Mesendoderm (in vitro differentiated cells): ENCODE results near the gene PRPF8.

Experiments used
- DNase-seq: peaks from one replicate; pipeline ENCODE4 v3.0.0; 2013
- H2AK5ac ChIP-seq: 2 replicates; pipeline ENCODE4 v1.6.1; 2013; ENCODE audit warnings: low read length, inconsistent platforms
- H2BK120ac ChIP-seq: 2 replicates; pipeline ENCODE4 v1.6.1; 2013; ENCODE audit warnings: low read depth, mild to moderate bottlenecking, low read length, moderate library complexity, mixed read lengths
- H2BK15ac ChIP-seq: replicated peaks from 2 replicates; pipeline ENCODE4 v1.6.1; 2013; ENCODE audit warnings: low read depth, mild to moderate bottlenecking, moderate library complexity
- H2BK5ac ChIP-seq: 2 replicates; pipeline ENCODE4 v1.6.1; 2013; ENCODE audit warnings: low read length, inconsistent platforms
- H3K18ac ChIP-seq: 2 replicates; pipeline ENCODE4 v1.6.1; 2013; ENCODE audit warnings: mild to moderate bottlenecking, low read length, mixed read lengths
- H3K23ac ChIP-seq: one replicate; pipeline ENCODE4 v1.6.1; 2013; ENCODE audit warnings: low read length
- H3K27ac ChIP-seq: 2 replicates; pipeline ENCODE4 v1.5.1; 2013; ENCODE audit warnings: low read depth, mild to moderate bottlenecking, inconsistent platforms, low read length, moderate library complexity
- H3K27me3 ChIP-seq: 2 replicates; pipeline ENCODE4 v1.6.1; 2013; ENCODE audit warnings: low read length, control low read depth, mild to moderate bottlenecking, inconsistent platforms; ENCODE audit not compliant: insufficient read depth, poor library complexity
- H3K36me3 ChIP-seq: 2 replicates; pipeline ENCODE4 v1.6.1; 2013; ENCODE audit warnings: low read length, inconsistent platforms; ENCODE audit not compliant: control insufficient read depth, insufficient read depth
- H3K4ac ChIP-seq: one replicate; pipeline ENCODE4 v1.6.1; 2013; ENCODE audit warnings: low read depth, mild to moderate bottlenecking, low read length, moderate library complexity
- H3K4me1 ChIP-seq: 2 replicates; pipeline ENCODE4 v1.6.1; 2013; ENCODE audit warnings: low read depth, low read length, inconsistent platforms; ENCODE audit not compliant: control insufficient read depth
- H3K4me2 ChIP-seq: 2 replicates; pipeline ENCODE4 v1.6.1; 2013; ENCODE audit warnings: low read length
- H3K4me3 ChIP-seq: 2 replicates; pipeline ENCODE4 v1.5.1; 2013; ENCODE audit warnings: mild to moderate bottlenecking, low read length
- H3K56ac ChIP-seq: one replicate; pipeline ENCODE4 v1.6.1; 2013; ENCODE audit warnings: low read length
- H3K79me1 ChIP-seq: 2 replicates; pipeline ENCODE4 v1.6.1; 2013; ENCODE audit warnings: low read length, inconsistent platforms
- H3K79me2 ChIP-seq: 2 replicates; pipeline ENCODE4 v1.6.1; 2013; ENCODE audit warnings: mild to moderate bottlenecking, low read length; ENCODE audit not compliant: control insufficient read depth, insufficient read depth
- H3K9ac ChIP-seq: 2 replicates; pipeline ENCODE4 v1.6.1; 2013; ENCODE audit warnings: low read length, inconsistent platforms
- H4K5ac ChIP-seq: one replicate; pipeline ENCODE4 v1.6.1; 2013; ENCODE audit warnings: low read length
- H4K8ac ChIP-seq: one replicate; pipeline ENCODE4 v1.6.1; 2013; ENCODE audit warnings: low read depth, mild to moderate bottlenecking, control low read depth, low read length, moderate library complexity
- WGBS: extraction: QIAGEN DNeasy Blood & Tissue Kit; methylation state at CpG from one replicate; pipeline ENCODE4 v1.1.7; 2013; ENCODE audit warnings: low lambda C conversion rate, missing lambda C conversion rate; ENCODE audit not compliant: insufficient coverage; ENCODE audit errors: extremely low coverage; 5-methylcytosine and 5-hydroxymethylcytosine counted together

The PRPF8 gene

DNA sequence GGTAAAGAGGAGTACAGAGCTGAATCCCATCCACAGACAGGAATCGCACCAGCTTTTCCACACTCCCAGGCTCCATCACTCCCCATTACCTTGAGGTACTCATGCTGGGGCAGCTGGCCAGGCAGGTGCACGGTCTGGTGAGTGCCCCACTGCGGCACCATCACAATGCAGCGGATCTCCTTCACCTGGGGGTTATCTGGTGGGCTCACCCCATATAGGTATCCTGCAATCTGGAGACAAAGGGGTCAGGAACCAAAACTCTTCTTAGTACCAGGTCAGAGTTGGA lies 33.2 kb downstream of the PRPF8 start:
- H3K4me2 ChIP-seq, result no peak overlapping the region
- no peak overlapping the region for H3K9ac ChIP-seq
- no peaks in the 10 kb centered on the region for H3K79me1 ChIP-seq
- DNase-seq, result no peak
- H3K23ac ChIP-seq, result no peak overlapping the region
- H4K8ac ChIP-seq, result no peak overlapping the region
- no peak overlapping the region for H3K27ac ChIP-seq
- no peak overlapping the region for H2AK5ac ChIP-seq
- no peak overlapping the region for H4K5ac ChIP-seq
- H2BK5ac ChIP-seq, result no peak overlapping the region
- no peak overlapping the region for H2BK15ac ChIP-seq
- WGBS, result no CpG with 5 or more reads among the region's 4 CpGs
- H3K27me3 ChIP-seq, result no peaks in the 10 kb centered on the region
- H3K56ac ChIP-seq, result no peak overlapping the region
- H3K18ac ChIP-seq, result no peak overlapping the region
- no peak overlapping the region for H3K4me3 ChIP-seq
- H3K4ac ChIP-seq, result no peak overlapping the region
- no peaks in the 10 kb centered on the region for H3K4me1 ChIP-seq
- H2BK120ac ChIP-seq, result no peak overlapping the region
- H3K36me3 ChIP-seq, result peaks cover 34% of the 10 kb centered on the region
- H3K79me2 ChIP-seq, result no peaks in the 10 kb centered on the region

DNA sequence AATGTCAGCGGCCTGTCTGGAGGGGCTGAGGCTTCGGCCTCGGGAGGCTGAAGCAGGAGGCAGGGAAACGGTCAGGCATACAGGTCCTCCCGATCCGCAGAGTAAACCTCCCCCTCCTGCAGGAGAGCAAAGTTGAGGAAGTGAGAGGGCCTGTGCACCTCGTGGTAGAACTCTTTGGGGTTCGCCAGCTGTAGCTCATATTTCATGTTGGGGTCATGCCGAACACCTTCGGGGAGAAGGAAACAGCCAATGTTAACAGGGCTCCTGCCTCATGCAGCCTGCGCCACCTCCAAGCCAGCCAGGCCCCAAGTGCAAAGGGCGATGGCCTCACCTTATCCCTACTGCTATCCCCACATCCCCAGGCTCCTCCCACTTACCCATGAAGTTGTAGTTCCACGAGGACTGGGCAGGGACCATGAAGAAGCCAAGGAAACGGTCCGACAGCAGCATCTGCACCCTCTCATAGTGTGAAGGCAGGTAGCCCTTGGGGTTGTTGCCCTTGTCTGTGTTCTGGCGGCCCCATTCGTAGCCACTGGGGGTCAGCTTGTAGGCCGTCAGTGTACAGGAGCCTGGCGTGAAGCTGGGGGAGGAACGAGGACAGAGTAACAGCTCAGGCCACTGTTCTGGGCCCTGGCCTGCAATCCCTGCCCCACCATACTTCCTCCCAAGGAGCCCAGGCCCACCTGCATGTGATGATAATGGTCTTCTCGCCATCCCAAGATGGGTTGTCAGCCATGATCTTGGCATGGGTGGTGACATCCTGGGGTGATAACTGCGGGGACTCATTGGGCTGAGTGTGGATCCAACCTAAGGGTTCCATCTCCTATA lies 33.7 kb downstream of the PRPF8 start:
- H2BK15ac ChIP-seq, result no peak overlapping the region
- no peaks in the 10 kb centered on the region for H3K79me1 ChIP-seq
- no peak overlapping the region for H3K4me3 ChIP-seq
- H2BK120ac ChIP-seq, result no peak overlapping the region
- H2AK5ac ChIP-seq, result no peak overlapping the region
- H3K18ac ChIP-seq, result no peak overlapping the region
- H3K4me2 ChIP-seq, result no peak overlapping the region
- H3K36me3 ChIP-seq, result peaks cover 30% of the 10 kb centered on the region
- no CpG with 5 or more reads among the region's 22 CpGs for WGBS
- no peak overlapping the region for H3K9ac ChIP-seq
- H3K27me3 ChIP-seq, result no peaks in the 10 kb centered on the region
- H4K8ac ChIP-seq, result no peak overlapping the region
- H4K5ac ChIP-seq, result no peak overlapping the region
- no peak overlapping the region for H3K23ac ChIP-seq
- H3K4ac ChIP-seq, result no peak overlapping the region
- DNase-seq, result no peak
- peaks cover under 1% of the 10 kb centered on the region for H3K4me1 ChIP-seq
- H3K79me2 ChIP-seq, result no peaks in the 10 kb centered on the region
- H3K56ac ChIP-seq, result no peak overlapping the region
- no peak overlapping the region for H2BK5ac ChIP-seq
- no peak overlapping the region for H3K27ac ChIP-seq

DNA sequence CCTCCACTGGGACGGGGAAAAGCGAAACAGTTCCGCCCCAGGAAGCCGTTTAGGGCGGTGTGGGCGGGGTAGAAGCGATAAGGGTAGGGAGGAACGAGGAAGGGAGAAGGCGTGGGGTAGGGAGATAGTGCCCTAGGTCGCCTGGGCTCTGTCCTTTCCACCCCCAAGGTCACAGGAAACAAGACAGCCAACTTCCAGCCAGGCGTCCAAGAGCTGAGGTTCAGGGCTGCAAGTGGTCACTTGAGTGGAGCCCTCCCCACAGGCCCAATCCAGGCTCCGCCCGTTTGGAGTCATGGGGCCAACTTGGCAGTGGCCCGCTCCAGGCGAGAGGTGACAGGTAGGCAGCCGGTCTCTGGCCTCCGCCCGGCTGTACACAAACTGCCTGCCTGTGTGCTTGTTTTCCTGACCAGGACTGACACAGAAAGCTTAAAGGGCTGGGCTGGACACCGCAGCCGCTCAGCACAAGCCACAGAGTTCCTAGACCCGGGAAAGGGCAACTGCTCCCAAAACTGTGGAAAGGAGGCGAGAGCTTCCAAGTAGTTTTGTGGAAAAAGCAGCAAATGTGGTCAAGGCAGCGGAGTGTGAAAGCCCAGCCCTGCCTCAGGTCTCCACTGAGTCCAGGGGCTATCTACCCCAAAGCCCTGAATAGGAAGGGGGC lies 34.7 kb downstream of the PRPF8 start, which contains the start of gene RILP:
Gene RILP (minus strand): TSS at position 23 of the 658 bp plus-strand sequence. CDS start 62 bp downstream, outside the sequence.
- H2BK15ac ChIP-seq, result no peak within 1 kb of the TSS
- peaks cover 27% of the 10 kb centered on the region for H3K36me3 ChIP-seq
- H3K4ac ChIP-seq, result no peak within 1 kb of the TSS
- peak within 1 kb of the TSS; percentile 89 for H3K56ac ChIP-seq
- no peak within 1 kb of the TSS for H3K23ac ChIP-seq
- no peak within 1 kb of the TSS for H4K5ac ChIP-seq
- H2BK120ac ChIP-seq, result no peak within 1 kb of the TSS
- peak within 1 kb of the TSS; percentile 89 for H3K4me2 ChIP-seq
- no peak within 1 kb of the TSS for H2AK5ac ChIP-seq
- H3K79me2 ChIP-seq, result no peaks in the 10 kb centered on the region
- peak within 1 kb of the TSS; percentile 19 for H3K4me3 ChIP-seq
- H3K4me1 ChIP-seq, result peaks cover 5% of the 10 kb centered on the region
- no peak within 1 kb of the TSS for H2BK5ac ChIP-seq
- peak within 1 kb of the TSS; percentile 56 for H3K27ac ChIP-seq
- no peaks in the 10 kb centered on the region for H3K79me1 ChIP-seq
- peak within 1 kb of the TSS; percentile 73 for H3K9ac ChIP-seq
- no peak within 1 kb of the TSS for H3K18ac ChIP-seq
- no CpG with 5 or more reads among the region's 23 CpGs for WGBS
- no peak within 1 kb of the TSS for H4K8ac ChIP-seq
- H3K27me3 ChIP-seq, result no peaks in the 10 kb centered on the region
- DNase-seq, result peak; percentile 70

DNA sequence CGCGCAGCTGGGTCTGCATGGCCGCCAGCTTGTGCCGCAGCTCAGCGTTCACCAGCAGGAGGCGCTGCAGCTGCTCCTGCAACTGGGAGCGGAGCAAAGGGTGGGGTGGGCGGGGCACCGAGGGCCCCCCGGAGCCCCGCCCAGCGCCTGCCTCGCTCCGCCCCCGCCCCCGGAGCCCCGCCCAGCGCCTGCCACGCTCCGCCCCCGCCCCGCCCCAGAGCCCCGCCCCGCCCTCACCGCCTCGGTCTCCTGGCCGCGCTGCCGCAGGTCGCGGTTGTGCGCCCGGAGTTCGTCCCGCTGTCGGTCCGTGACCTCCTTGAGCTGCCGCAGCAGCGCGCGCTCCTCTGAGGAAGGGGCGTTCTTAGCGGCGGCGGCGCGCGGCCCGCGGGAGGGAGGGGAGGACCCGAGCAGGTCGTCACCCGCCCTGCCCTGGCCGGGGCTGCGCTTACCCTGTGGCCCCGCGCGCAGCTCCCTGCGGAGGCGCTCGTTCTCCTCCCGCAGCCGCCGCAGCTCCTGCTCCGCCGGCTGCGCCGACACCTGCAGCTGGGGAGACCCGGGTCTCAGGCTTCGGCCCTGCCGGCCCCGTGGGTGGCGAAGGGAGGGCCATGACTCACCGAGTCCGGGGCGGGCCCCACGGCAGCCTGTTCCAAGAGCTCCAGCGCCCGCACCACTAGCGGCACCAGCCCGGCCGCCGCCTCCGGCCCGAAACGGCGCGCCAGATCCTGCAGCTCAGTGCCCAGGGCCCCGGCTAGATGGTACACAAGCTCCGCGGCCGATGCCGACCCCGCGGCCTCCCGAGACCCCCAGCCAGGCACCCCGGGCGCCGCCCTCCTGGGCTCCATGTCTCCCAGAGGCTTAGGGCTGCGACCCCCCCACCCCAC lies 35.5 kb downstream of the PRPF8 start:
- H2BK15ac ChIP-seq, result no peak overlapping the region
- H3K4me2 ChIP-seq, result peak overlapping the region; percentile 51
- peak overlapping the region; percentile 73 for H3K9ac ChIP-seq
- no peak overlapping the region for H4K8ac ChIP-seq
- H3K18ac ChIP-seq, result no peak overlapping the region
- H3K79me1 ChIP-seq, result no peaks in the 10 kb centered on the region
- no peak overlapping the region for H2BK120ac ChIP-seq
- peaks cover 6% of the 10 kb centered on the region for H3K4me1 ChIP-seq
- H3K56ac ChIP-seq, result peak overlapping the region; percentile 80
- peaks cover 22% of the 10 kb centered on the region for H3K36me3 ChIP-seq
- no peak overlapping the region for H4K5ac ChIP-seq
- no peak overlapping the region for H2BK5ac ChIP-seq
- no peaks in the 10 kb centered on the region for H3K27me3 ChIP-seq
- no peak overlapping the region for H3K4ac ChIP-seq
- WGBS, result no CpG with 5 or more reads among the region's 100 CpGs
- H3K27ac ChIP-seq, result peak overlapping the region; percentile 56
- H3K23ac ChIP-seq, result no peak overlapping the region
- H3K79me2 ChIP-seq, result no peaks in the 10 kb centered on the region
- peak overlapping the region; percentile 19 for H3K4me3 ChIP-seq
- no peak overlapping the region for H2AK5ac ChIP-seq
- peak; percentile 96 for DNase-seq

DNA sequence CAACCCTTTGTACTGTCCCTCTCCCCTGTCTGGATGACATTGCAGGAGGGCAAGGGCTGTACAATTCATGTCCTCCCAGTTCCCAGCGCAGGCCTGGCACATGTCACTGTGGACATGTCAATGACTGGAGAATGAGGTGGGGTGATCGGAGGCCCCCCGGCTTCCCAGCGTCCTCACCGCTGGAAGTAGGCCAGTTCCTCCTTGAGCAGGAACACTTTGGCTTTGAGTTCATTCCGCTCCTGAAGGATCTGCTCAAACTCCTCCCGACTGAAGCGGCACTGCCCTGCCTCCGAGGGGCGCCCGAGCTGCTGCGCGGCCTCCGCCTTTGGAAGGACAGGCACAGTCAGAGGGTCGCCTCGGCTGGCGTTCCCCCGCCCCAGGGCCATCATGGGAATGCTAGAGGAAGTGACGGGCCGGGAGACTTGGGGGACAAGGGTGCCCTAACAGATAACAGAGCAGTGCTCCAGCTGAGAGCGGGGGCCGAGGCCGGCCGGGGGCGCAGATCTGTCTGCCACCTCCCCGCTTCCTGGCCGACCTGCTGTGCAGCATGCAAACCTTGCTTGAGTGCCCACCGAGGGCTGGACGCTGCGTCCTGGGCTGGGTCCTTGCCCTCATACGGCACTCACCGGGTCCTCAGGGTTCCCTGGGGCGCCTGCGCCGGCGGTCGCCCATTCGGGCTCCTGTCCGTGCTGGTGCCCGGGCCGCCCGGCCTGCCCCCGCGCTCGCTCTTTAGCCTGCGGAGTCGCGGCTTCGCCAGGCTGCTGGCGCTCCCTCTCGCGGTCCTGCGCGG lies 36.3 kb downstream of the PRPF8 start:
- H3K4me2 ChIP-seq, result peak overlapping the region; percentile 89
- H3K4me3 ChIP-seq, result peak overlapping the region; percentile 19
- H2BK5ac ChIP-seq, result no peak overlapping the region
- H3K79me1 ChIP-seq, result no peaks in the 10 kb centered on the region
- H3K56ac ChIP-seq, result peak overlapping the region; percentile 89
- H4K8ac ChIP-seq, result no peak overlapping the region
- H2AK5ac ChIP-seq, result no peak overlapping the region
- peaks cover 8% of the 10 kb centered on the region for H3K4me1 ChIP-seq
- H3K79me2 ChIP-seq, result no peaks in the 10 kb centered on the region
- H4K5ac ChIP-seq, result no peak overlapping the region
- no peaks in the 10 kb centered on the region for H3K27me3 ChIP-seq
- H3K18ac ChIP-seq, result no peak overlapping the region
- DNase-seq, result peak; percentile 83
- H3K4ac ChIP-seq, result no peak overlapping the region
- no peak overlapping the region for H2BK15ac ChIP-seq
- H3K9ac ChIP-seq, result peak overlapping the region; percentile 73
- H3K27ac ChIP-seq, result peak overlapping the region; percentile 23
- peaks cover 14% of the 10 kb centered on the region for H3K36me3 ChIP-seq
- no peak overlapping the region for H2BK120ac ChIP-seq
- no peak overlapping the region for H3K23ac ChIP-seq
- no CpG with 5 or more reads among the region's 54 CpGs for WGBS
